WTC11 (cell line): ENCODE measurements around the gene POGK. TPM values are rescaled to one million over a fixed set of nuclear protein-coding genes. Genes with fewer than 3 reads are reported as not detected.

Experiments used
- AFF4 ChIP-seq: sonication (generic); formaldehyde crosslinking; IDR thresholded peaks from 2 replicates; pipeline ENCODE4 v1.8.1; 2023; ENCODE audit warnings: mild to moderate bottlenecking, missing genetic modification reagents, borderline replicate concordance
- AR ChIP-seq: fragments of 250-450 bp; sonication (Bioruptor Pico); IDR thresholded peaks from 2 replicates; pipeline ENCODE4 v1.9.0; 2021; ENCODE audit warnings: mild to moderate bottlenecking
- ATF1 ChIP-seq: sonication (generic); formaldehyde crosslinking; IDR thresholded peaks from 2 replicates; pipeline ENCODE4 v1.8.1; 2023; ENCODE audit warnings: mild to moderate bottlenecking, moderate library complexity, missing genetic modification reagents
- ATF6 ChIP-seq: sonication (generic); formaldehyde crosslinking; IDR thresholded peaks from 2 replicates; pipeline ENCODE4 v1.8.1; 2023; ENCODE audit warnings: mild to moderate bottlenecking, missing genetic modification reagents
- CREB1 ChIP-seq: sonication (generic); formaldehyde crosslinking; IDR thresholded peaks from 2 replicates; pipeline ENCODE4 v1.8.0; 2023; ENCODE audit warnings: mild to moderate bottlenecking, missing genetic modification reagents
- E2F4 ChIP-seq: sonication (generic); formaldehyde crosslinking; IDR thresholded peaks from 2 replicates; pipeline ENCODE4 v1.8.1; 2022; ENCODE audit warnings: low read depth, mild to moderate bottlenecking, moderate library complexity, missing genetic modification reagents, borderline replicate concordance
- EMX1 ChIP-seq: fragments of 250-450 bp; sonication (Bioruptor Pico); IDR thresholded peaks from 2 replicates; pipeline ENCODE4 v1.8.0; 2021; ENCODE audit warnings: mild to moderate bottlenecking
- FOXK1 ChIP-seq: sonication (generic); formaldehyde crosslinking; IDR thresholded peaks from 2 replicates; pipeline ENCODE4 v1.8.0; 2022; ENCODE audit warnings: mild to moderate bottlenecking, moderate library complexity, missing genetic modification reagents
- HMGA2 ChIP-seq: fragments of 250-450 bp; sonication (Bioruptor Pico); IDR thresholded peaks from 2 replicates; pipeline ENCODE4 v1.4.0; 2021; ENCODE audit warnings: mild to moderate bottlenecking, moderate library complexity
- KAT7 ChIP-seq: sonication (generic); formaldehyde crosslinking; IDR thresholded peaks from 2 replicates; pipeline ENCODE4 v1.8.1; 2023; ENCODE audit warnings: missing genetic modification reagents, mild to moderate bottlenecking, borderline replicate concordance
- MYBL2 ChIP-seq: sonication (generic); formaldehyde crosslinking; IDR thresholded peaks from 2 replicates; pipeline ENCODE4 v1.8.1; 2023; ENCODE audit warnings: mild to moderate bottlenecking, moderate library complexity, missing genetic modification reagents
- OVOL2 ChIP-seq: fragments of 250-450 bp; sonication (Bioruptor Pico); IDR thresholded peaks from 2 replicates; pipeline ENCODE4 v1.9.0; 2021; ENCODE audit warnings: mild to moderate bottlenecking, borderline replicate concordance
- TCF7 ChIP-seq: sonication (generic); formaldehyde crosslinking; IDR thresholded peaks from 2 replicates; pipeline ENCODE4 v1.8.0; 2022; ENCODE audit warnings: mild to moderate bottlenecking, low read depth, missing genetic modification reagents, moderate library complexity
- TP53 ChIP-seq: sonication (generic); formaldehyde crosslinking; IDR thresholded peaks from 2 replicates; pipeline ENCODE4 v1.8.1; 2023; ENCODE audit warnings: mild to moderate bottlenecking, missing genetic modification reagents
- ZNF121 ChIP-seq: sonication (generic); formaldehyde crosslinking; IDR thresholded peaks from 2 replicates; pipeline ENCODE4 v1.8.0; 2023; ENCODE audit warnings: missing genetic modification reagents
- ZNF232 ChIP-seq: sonication (generic); formaldehyde crosslinking; IDR thresholded peaks from 2 replicates; pipeline ENCODE4 v1.8.0; 2022; ENCODE audit warnings: mild to moderate bottlenecking, missing genetic modification reagents
- total RNA-seq: library from RNA; stranded (reverse); gene quantifications from 3 replicates; pipeline ENCODE4 v1.2.3, GENCODE V29; 2021
- TF ChIP-seq, protein P1 (sequence below): sonication (generic); formaldehyde crosslinking; IDR thresholded peaks from 2 replicates; pipeline ENCODE4 v1.8.1; 2023; ENCODE audit warnings: mild to moderate bottlenecking, moderate library complexity, missing genetic modification reagents
- TF ChIP-seq, protein P2 (sequence below): sonication (generic); formaldehyde crosslinking; IDR thresholded peaks from 2 replicates; pipeline ENCODE4 v1.8.0; 2022; ENCODE audit warnings: mild to moderate bottlenecking, missing genetic modification reagents
- TF ChIP-seq, protein P3 (sequence below): sonication (generic); formaldehyde crosslinking; IDR thresholded peaks from 2 replicates; pipeline ENCODE4 v1.8.0; 2022; ENCODE audit warnings: mild to moderate bottlenecking, missing genetic modification reagents
- TF ChIP-seq, protein P4 (sequence below): fragments of 200-600 bp; IDR thresholded peaks from 2 replicates; pipeline ENCODE4 v1.8.0; 2022; ENCODE audit warnings: antibody characterized with exemption
- TF ChIP-seq, protein P5 (sequence below): sonication (generic); formaldehyde crosslinking; IDR thresholded peaks from 2 replicates; pipeline ENCODE4 v1.8.1; 2023; ENCODE audit warnings: mild to moderate bottlenecking, missing genetic modification reagents, moderate library complexity

The POGK gene
- total RNA-seq, 1 experiment from 2014 or later: 33.1 TPM

- TF ChIP-seq FOXK1 (no peak; the same call in none of the 2 replicates), ZNF121 (CRISPR knock-in tag) (peak; percentile 91), EMX1 (CRISPR knock-in tag) (no peak), CREB1 (CRISPR knock-in tag) (peak; percentile 27; the same call in 1 of the 2 replicates), OVOL2 (CRISPR knock-in tag) (no peak; the same call in 1 of the 2 replicates), TCF7 (CRISPR knock-in tag) (peak; percentile 24; the same call in 1 of the 2 replicates), TP53 (CRISPR knock-in tag) (peak; percentile 91), HMGA2 (no peak), KAT7 (CRISPR knock-in tag) (peak; percentile 97), AR (no peak), ZNF232 (CRISPR knock-in tag) (peak; percentile 63; the same call in 1 of the 2 replicates), ATF6 (CRISPR knock-in tag) (no peak), E2F4 (no peak), ATF1 (CRISPR knock-in tag) (0 out of 2 replicates have a peak, but pooled peaks have one; percentile 72), AFF4 (CRISPR knock-in tag) (no peak), MYBL2 (CRISPR knock-in tag) (no peak)
- TF ChIP-seq, protein P1, sequence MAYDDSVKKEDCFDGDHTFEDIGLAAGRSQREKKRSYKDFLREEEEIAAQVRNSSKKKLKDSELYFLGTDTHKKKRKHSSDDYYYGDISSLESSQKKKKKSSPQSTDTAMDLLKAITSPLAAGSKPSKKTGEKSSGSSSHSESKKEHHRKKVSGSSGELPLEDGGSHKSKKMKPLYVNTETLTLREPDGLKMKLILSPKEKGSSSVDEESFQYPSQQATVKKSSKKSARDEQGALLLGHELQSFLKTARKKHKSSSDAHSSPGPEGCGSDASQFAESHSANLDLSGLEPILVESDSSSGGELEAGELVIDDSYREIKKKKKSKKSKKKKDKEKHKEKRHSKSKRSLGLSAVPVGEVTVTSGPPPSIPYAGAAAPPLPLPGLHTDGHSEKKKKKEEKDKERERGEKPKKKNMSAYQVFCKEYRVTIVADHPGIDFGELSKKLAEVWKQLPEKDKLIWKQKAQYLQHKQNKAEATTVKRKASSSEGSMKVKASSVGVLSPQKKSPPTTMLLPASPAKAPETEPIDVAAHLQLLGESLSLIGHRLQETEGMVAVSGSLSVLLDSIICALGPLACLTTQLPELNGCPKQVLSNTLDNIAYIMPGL: 0 out of 2 replicates have a peak, but pooled peaks have one; percentile 39
- TF ChIP-seq, protein P2, sequence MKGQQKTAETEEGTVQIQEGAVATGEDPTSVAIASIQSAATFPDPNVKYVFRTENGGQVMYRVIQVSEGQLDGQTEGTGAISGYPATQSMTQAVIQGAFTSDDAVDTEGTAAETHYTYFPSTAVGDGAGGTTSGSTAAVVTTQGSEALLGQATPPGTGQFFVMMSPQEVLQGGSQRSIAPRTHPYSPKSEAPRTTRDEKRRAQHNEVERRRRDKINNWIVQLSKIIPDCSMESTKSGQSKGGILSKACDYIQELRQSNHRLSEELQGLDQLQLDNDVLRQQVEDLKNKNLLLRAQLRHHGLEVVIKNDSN (CRISPR knock-in tag): peak; percentile 86
- TF ChIP-seq, protein P3, sequence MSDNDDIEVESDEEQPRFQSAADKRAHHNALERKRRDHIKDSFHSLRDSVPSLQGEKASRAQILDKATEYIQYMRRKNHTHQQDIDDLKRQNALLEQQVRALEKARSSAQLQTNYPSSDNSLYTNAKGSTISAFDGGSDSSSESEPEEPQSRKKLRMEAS (CRISPR knock-in tag): peak; percentile 92
- TF ChIP-seq, protein P4, sequence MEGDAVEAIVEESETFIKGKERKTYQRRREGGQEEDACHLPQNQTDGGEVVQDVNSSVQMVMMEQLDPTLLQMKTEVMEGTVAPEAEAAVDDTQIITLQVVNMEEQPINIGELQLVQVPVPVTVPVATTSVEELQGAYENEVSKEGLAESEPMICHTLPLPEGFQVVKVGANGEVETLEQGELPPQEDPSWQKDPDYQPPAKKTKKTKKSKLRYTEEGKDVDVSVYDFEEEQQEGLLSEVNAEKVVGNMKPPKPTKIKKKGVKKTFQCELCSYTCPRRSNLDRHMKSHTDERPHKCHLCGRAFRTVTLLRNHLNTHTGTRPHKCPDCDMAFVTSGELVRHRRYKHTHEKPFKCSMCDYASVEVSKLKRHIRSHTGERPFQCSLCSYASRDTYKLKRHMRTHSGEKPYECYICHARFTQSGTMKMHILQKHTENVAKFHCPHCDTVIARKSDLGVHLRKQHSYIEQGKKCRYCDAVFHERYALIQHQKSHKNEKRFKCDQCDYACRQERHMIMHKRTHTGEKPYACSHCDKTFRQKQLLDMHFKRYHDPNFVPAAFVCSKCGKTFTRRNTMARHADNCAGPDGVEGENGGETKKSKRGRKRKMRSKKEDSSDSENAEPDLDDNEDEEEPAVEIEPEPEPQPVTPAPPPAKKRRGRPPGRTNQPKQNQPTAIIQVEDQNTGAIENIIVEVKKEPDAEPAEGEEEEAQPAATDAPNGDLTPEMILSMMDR: no peak
- TF ChIP-seq, protein P5, sequence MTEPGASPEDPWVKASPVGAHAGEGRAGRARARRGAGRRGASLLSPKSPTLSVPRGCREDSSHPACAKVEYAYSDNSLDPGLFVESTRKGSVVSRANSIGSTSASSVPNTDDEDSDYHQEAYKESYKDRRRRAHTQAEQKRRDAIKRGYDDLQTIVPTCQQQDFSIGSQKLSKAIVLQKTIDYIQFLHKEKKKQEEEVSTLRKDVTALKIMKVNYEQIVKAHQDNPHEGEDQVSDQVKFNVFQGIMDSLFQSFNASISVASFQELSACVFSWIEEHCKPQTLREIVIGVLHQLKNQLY (CRISPR knock-in tag): no peak
Measured at GRCh38 chr1:166838766-166839599, at the start of gene POGK (continued).
